ENCODE data around the gene CYP4V2. TPM values are rescaled to one million over a fixed set of nuclear protein-coding genes. Genes with fewer than 3 reads are reported as not detected.

Gene CYP4V2
- polyA plus RNA-seq, 1 of the 3 experiments (the other 2 are of a cell fraction): 7.8 TPM

GRCh38 chr4:186201535-186202230 is 10.3 kb downstream of the CYP4V2 start:
- peaks cover 5 to 23% of the 10 kb centered on the region in 2 experiments for H3K36me3 ChIP-seq (replicated peaks in 1 of 2; ENCODE audit: control insufficient read depth in 1 of 2, insufficient read depth in 2 of 2, low read length in 1 of 2)
- no peak overlapping the region for H3K4me3 ChIP-seq (ENCODE audit: low read depth in 2 of 2, low read length in 1 of 2)
- DNase-seq: peak; percentile 60
- ChIA-PET CTCF (interaction anchor here (1.3 kb wide), 1 partner anchor 10 kb away, joined by 7 read pairs; the partner anchor contains the start of gene CYP4V2), POLR2A (interaction anchor here (1.0 kb wide), 1 partner anchor 10 kb away, joined by 4 read pairs; the partner anchor contains the start of gene CYP4V2)
- no peaks in the 10 kb centered on the region for H4K20me1 ChIP-seq (ENCODE audit: insufficient read depth)
- 69% methylated on average over 4 of the region's 9 CpGs for WGBS (ENCODE audit: low lambda C conversion rate)
- H3K9me2 ChIP-seq: no peaks in the 10 kb centered on the region
- peaks cover 0 to 4% of the 10 kb centered on the region in 2 experiments; a peak in 1 of 4 replicates for H3K4me1 ChIP-seq (ENCODE audit: control insufficient read depth in 1 of 2, insufficient read depth in 2 of 2, low read depth in 1 of 2, low read length in 1 of 2)
- H2AFZ ChIP-seq (ENCODE audit: low read depth): no peak overlapping the region
- no peak for TF ChIP-seq TCF12 (IDR thresholded peaks at IDR 0.05)
- TF ChIP-seq PBX3 (IDR thresholded peaks at IDR 0.05): no peak
- no peak for TF ChIP-seq MEF2A (IDR thresholded peaks at IDR 0.05; ENCODE audit: borderline replicate concordance, low read depth)
- no peak for TF ChIP-seq EP300 (IDR thresholded peaks at IDR 0.05; ENCODE audit: borderline replicate concordance in 1 of 2, low read depth in 1 of 2, low read length in 1 of 2)
- TF ChIP-seq, protein P1, sequence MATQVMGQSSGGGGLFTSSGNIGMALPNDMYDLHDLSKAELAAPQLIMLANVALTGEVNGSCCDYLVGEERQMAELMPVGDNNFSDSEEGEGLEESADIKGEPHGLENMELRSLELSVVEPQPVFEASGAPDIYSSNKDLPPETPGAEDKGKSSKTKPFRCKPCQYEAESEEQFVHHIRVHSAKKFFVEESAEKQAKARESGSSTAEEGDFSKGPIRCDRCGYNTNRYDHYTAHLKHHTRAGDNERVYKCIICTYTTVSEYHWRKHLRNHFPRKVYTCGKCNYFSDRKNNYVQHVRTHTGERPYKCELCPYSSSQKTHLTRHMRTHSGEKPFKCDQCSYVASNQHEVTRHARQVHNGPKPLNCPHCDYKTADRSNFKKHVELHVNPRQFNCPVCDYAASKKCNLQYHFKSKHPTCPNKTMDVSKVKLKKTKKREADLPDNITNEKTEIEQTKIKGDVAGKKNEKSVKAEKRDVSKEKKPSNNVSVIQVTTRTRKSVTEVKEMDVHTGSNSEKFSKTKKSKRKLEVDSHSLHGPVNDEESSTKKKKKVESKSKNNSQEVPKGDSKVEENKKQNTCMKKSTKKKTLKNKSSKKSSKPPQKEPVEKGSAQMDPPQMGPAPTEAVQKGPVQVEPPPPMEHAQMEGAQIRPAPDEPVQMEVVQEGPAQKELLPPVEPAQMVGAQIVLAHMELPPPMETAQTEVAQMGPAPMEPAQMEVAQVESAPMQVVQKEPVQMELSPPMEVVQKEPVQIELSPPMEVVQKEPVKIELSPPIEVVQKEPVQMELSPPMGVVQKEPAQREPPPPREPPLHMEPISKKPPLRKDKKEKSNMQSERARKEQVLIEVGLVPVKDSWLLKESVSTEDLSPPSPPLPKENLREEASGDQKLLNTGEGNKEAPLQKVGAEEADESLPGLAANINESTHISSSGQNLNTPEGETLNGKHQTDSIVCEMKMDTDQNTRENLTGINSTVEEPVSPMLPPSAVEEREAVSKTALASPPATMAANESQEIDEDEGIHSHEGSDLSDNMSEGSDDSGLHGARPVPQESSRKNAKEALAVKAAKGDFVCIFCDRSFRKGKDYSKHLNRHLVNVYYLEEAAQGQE (IDR thresholded peaks at IDR 0.05; ENCODE audit: low read depth, low read length): no peak
- TF ChIP-seq RAD21 (IDR thresholded peaks at IDR 0.05; ENCODE audit: low read length): peak; percentile 31; the same call in 1 of the 2 replicates
- TF ChIP-seq JUND (IDR thresholded peaks at IDR 0.05): no peak
- TF ChIP-seq RFX5 (IDR thresholded peaks at IDR 0.05; ENCODE audit: low read length): no peak
- TF ChIP-seq RCOR1 (IDR thresholded peaks at IDR 0.05; ENCODE audit: low read length): no peak
- no peak for TF ChIP-seq GATA2 (CRISPR knock-in tag; IDR thresholded peaks at IDR 0.05)
- no peak for TF ChIP-seq TAF1 (IDR thresholded peaks at IDR 0.05; ENCODE audit: borderline replicate concordance, low read depth, low read length)
- no peak for TF ChIP-seq FOXM1 (IDR thresholded peaks at IDR 0.05; ENCODE audit: low read depth)
- TF ChIP-seq MXI1 (IDR thresholded peaks at IDR 0.05; ENCODE audit: low read depth, low read length): peak; percentile 51; the same call in 1 of the 2 replicates
- no peak for TF ChIP-seq YY1 (IDR thresholded peaks at IDR 0.05; ENCODE audit: low read depth)
- TF ChIP-seq, protein P2, sequence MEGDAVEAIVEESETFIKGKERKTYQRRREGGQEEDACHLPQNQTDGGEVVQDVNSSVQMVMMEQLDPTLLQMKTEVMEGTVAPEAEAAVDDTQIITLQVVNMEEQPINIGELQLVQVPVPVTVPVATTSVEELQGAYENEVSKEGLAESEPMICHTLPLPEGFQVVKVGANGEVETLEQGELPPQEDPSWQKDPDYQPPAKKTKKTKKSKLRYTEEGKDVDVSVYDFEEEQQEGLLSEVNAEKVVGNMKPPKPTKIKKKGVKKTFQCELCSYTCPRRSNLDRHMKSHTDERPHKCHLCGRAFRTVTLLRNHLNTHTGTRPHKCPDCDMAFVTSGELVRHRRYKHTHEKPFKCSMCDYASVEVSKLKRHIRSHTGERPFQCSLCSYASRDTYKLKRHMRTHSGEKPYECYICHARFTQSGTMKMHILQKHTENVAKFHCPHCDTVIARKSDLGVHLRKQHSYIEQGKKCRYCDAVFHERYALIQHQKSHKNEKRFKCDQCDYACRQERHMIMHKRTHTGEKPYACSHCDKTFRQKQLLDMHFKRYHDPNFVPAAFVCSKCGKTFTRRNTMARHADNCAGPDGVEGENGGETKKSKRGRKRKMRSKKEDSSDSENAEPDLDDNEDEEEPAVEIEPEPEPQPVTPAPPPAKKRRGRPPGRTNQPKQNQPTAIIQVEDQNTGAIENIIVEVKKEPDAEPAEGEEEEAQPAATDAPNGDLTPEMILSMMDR (IDR thresholded peaks at IDR 0.05): peak; percentile 45
- peaks cover 28% of the 10 kb centered on the region for H3F3A ChIP-seq (replicated peaks; ENCODE audit: insufficient read depth)
- no peak overlapping the region for H3K9ac ChIP-seq
- no peaks in the 10 kb centered on the region for H3K9me3 ChIP-seq
- no peak overlapping the region for H3K4me2 ChIP-seq
- no peak overlapping the region for H3K27ac ChIP-seq (ENCODE audit: low read depth in 2 of 2, low read length in 1 of 2)
- H3K79me2 ChIP-seq (ENCODE audit: insufficient read depth): no peaks in the 10 kb centered on the region
- H3K27me3 ChIP-seq (ENCODE audit: insufficient read depth): no peaks in the 10 kb centered on the region

All from SK-N-SH (cell line).